NB4 (cell line): ENCODE results near the gene TANGO6.

ENCODE experiments used
- MYC ChIP-seq: IDR thresholded peaks from 2 replicates; pipeline ENCODE4 v1.6.1; 2011; ENCODE audit warnings: low read depth, low read length
- POLR2A ChIP-seq: IDR thresholded peaks from 2 replicates; pipeline ENCODE4 v1.6.1; 2011; ENCODE audit warnings: mild to moderate bottlenecking; ENCODE audit not compliant: insufficient read length; ENCODE audit errors: extremely low read depth
- TF ChIP-seq, protein P1 (sequence below): IDR thresholded peaks from one replicate; pipeline ENCODE4 v1.5.1; 2012; ENCODE audit warnings: low read depth, low read length

DNA sequence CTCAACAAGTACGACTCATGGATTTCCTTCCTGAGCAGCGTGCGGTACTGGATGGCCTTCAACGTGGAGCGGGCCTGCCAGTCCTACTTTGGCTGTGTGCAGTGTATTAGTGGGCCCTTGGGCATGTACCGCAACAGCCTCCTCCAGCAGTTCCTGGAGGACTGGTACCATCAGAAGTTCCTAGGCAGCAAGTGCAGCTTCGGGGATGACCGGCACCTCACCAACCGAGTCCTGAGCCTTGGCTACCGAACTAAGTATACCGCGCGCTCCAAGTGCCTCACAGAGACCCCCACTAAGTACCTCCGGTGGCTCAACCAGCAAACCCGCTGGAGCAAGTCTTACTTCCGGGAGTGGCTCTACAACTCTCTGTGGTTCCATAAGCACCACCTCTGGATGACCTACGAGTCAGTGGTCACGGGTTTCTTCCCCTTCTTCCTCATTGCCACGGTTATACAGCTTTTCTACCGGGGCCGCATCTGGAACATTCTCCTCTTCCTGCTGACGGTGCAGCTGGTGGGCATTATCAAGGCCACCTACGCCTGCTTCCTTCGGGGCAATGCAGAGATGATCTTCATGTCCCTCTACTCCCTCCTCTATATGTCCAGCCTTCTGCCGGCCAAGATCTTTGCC, 271.1 kb downstream of the TANGO6 start:
- TF ChIP-seq POLR2A (no peak), MYC (no peak)
- TF ChIP-seq, protein P1, sequence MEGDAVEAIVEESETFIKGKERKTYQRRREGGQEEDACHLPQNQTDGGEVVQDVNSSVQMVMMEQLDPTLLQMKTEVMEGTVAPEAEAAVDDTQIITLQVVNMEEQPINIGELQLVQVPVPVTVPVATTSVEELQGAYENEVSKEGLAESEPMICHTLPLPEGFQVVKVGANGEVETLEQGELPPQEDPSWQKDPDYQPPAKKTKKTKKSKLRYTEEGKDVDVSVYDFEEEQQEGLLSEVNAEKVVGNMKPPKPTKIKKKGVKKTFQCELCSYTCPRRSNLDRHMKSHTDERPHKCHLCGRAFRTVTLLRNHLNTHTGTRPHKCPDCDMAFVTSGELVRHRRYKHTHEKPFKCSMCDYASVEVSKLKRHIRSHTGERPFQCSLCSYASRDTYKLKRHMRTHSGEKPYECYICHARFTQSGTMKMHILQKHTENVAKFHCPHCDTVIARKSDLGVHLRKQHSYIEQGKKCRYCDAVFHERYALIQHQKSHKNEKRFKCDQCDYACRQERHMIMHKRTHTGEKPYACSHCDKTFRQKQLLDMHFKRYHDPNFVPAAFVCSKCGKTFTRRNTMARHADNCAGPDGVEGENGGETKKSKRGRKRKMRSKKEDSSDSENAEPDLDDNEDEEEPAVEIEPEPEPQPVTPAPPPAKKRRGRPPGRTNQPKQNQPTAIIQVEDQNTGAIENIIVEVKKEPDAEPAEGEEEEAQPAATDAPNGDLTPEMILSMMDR = no peak
